GM23248 (cell line): Measurements from ENCODE around the gene CRTC3.

ENCODE experiments used
- EZH2 ChIP-seq: fragments of 200-600 bp; sonication (generic); IDR thresholded peaks from 2 replicates; pipeline ENCODE4 v1.6.1; 2018; ENCODE audit warnings: antibody characterized with exemption, mild to moderate bottlenecking; ENCODE audit not compliant: insufficient read depth, poor library complexity, severe bottlenecking
- EZH2phosphoT487 ChIP-seq: fragments of 200-600 bp; sonication (generic); IDR thresholded peaks from 2 replicates; pipeline ENCODE4 v1.6.1; 2018; ENCODE audit warnings: antibody characterized with exemption, moderate library complexity, mild to moderate bottlenecking, low read depth; ENCODE audit not compliant: insufficient read depth

- TF ChIP-seq EZH2 = no peak
- no peak for TF ChIP-seq EZH2phosphoT487
These were observed 31.8 kb upstream of the CRTC3 start for GRCh38 chr15:90497912-90498311.
